ENCODE results near the gene HGD. TPM values are rescaled to one million over a fixed set of nuclear protein-coding genes. Genes with fewer than 3 reads are reported as not detected.
A peak's percentile ranks its signal among the peaks of the same experiment; 100 is the strongest.

Gene HGD
- total and polyA plus RNA-seq, 2 of the 13 experiments (the other 11 are each of a cell fraction or from before 2014, with no cell fraction given): 265 to 398 TPM

DNA sequence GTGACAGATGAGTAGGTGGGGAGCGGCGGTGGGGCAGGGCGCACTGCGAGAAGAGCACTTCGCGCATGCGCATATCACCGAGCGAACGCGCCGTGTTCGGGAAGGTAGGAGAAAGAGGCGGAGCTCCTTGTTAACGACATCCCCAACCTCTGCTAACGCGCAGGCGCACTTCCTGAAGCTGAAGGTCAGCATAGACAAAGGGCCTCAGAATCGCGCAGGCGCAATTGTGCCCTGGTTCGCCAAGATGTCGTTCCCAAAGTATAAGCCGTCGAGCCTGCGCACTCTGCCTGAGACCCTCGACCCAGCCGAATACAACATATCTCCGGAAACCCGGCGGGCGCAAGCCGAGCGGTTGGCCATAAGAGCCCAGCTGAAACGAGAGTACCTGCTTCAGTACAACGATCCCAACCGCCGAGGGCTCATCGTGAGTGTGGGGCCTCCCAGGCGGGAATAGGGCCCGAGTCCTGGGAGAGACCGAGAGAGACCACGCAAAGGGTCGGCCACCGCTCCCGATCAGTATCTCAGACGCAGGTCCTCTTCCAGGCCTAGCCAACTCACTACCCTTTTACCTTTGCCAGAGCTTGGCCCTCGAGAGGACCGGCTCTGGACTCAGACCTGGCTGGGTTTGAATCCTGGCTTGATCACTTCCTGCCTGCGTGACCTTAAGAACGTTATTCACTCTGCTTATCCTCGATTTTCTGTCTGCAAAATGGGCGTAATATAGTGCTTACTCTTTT, 85.8 kb downstream of the HGD start, which contains the start of gene NDUFB4 (continued):
- TF ChIP-seq ARID4A (CRISPR knock-in tag; IDR thresholded peaks at IDR 0.05; ENCODE audit: borderline replicate concordance) (peak; percentile 77; the same call in 1 of the 2 replicates), ZNF460 (CRISPR knock-in tag; IDR thresholded peaks at IDR 0.05; ENCODE audit: borderline replicate concordance) (no peak), NFYC (CRISPR knock-in tag; IDR thresholded peaks at IDR 0.05) (no peak), ATF7 (IDR thresholded peaks at IDR 0.05) (no peak), ATF7 (CRISPR knock-in tag; IDR thresholded peaks at IDR 0.05) (no peak), ZNF547 (CRISPR knock-in tag; IDR thresholded peaks at IDR 0.05) (peak; percentile 75; the same call in 1 of the 2 replicates), ZFP90 (CRISPR knock-in tag; IDR thresholded peaks at IDR 0.05; ENCODE audit: borderline replicate concordance) (no peak), POLR2G (IDR thresholded peaks at IDR 0.05; ENCODE audit: low read depth, low read length) (peak; percentile 91), MIER3 (CRISPR knock-in tag; IDR thresholded peaks at IDR 0.05; ENCODE audit: borderline replicate concordance) (0 out of 2 replicates have a peak, but pooled peaks have one; percentile 12), MNT (IDR thresholded peaks at IDR 0.05) (no peak), PITX1 (CRISPR knock-in tag; IDR thresholded peaks at IDR 0.05) (no peak), XBP1 (CRISPR knock-in tag; IDR thresholded peaks at IDR 0.05) (no peak), CHCHD3 (CRISPR knock-in tag; IDR thresholded peaks at IDR 0.05) (no peak), SIN3B (IDR thresholded peaks at IDR 0.05; ENCODE audit: low read length) (no peak), ZNF367 (CRISPR knock-in tag; IDR thresholded peaks at IDR 0.05; ENCODE audit: borderline replicate concordance) (no peak)
- TF ChIP-seq, protein P1, sequence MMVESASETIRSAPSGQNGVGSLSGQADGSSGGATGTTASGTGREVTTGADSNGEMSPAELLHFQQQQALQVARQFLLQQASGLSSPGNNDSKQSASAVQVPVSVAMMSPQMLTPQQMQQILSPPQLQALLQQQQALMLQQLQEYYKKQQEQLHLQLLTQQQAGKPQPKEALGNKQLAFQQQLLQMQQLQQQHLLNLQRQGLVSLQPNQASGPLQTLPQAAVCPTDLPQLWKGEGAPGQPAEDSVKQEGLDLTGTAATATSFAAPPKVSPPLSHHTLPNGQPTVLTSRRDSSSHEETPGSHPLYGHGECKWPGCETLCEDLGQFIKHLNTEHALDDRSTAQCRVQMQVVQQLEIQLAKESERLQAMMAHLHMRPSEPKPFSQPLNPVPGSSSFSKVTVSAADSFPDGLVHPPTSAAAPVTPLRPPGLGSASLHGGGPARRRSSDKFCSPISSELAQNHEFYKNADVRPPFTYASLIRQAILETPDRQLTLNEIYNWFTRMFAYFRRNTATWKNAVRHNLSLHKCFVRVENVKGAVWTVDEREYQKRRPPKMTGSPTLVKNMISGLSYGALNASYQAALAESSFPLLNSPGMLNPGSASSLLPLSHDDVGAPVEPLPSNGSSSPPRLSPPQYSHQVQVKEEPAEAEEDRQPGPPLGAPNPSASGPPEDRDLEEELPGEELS (CRISPR knock-in tag; IDR thresholded peaks at IDR 0.05): no peak
- TF ChIP-seq, protein P2, sequence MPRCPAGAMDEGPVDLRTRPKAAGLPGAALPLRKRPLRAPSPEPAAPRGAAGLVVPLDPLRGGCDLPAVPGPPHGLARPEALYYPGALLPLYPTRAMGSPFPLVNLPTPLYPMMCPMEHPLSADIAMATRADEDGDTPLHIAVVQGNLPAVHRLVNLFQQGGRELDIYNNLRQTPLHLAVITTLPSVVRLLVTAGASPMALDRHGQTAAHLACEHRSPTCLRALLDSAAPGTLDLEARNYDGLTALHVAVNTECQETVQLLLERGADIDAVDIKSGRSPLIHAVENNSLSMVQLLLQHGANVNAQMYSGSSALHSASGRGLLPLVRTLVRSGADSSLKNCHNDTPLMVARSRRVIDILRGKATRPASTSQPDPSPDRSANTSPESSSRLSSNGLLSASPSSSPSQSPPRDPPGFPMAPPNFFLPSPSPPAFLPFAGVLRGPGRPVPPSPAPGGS (CRISPR knock-in tag; IDR thresholded peaks at IDR 0.05): peak; percentile 93
- TF ChIP-seq, protein P3, sequence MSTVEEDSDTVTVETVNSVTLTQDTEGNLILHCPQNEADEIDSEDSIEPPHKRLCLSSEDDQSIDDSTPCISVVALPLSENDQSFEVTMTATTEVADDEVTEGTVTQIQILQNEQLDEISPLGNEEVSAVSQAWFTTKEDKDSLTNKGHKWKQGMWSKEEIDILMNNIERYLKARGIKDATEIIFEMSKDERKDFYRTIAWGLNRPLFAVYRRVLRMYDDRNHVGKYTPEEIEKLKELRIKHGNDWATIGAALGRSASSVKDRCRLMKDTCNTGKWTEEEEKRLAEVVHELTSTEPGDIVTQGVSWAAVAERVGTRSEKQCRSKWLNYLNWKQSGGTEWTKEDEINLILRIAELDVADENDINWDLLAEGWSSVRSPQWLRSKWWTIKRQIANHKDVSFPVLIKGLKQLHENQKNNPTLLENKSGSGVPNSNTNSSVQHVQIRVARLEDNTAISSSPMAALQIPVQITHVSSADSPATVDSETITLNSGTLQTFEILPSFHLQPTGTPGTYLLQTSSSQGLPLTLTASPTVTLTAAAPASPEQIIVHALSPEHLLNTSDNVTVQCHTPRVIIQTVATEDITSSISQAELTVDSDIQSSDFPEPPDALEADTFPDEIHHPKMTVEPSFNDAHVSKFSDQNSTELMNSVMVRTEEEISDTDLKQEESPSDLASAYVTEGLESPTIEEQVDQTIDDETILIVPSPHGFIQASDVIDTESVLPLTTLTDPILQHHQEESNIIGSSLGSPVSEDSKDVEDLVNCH (CRISPR knock-in tag; IDR thresholded peaks at IDR 0.05): no peak

Measured in HepG2 (cell line).